OCI-LY1 (cell line): ENCODE data around the gene SKAP2.

Source experiments
- EZH2 ChIP-seq: fragments of 200-600 bp; sonication (generic), shearing (Covaris generic); IDR thresholded peaks from 2 replicates; pipeline ENCODE4 v1.8.0; 2017; ENCODE audit warnings: borderline replicate concordance, mixed run types, mild to moderate bottlenecking, antibody characterized with exemption, low read length, moderate library complexity, mixed read lengths
- TF ChIP-seq, protein P1 (sequence below): fragments of 200-600 bp; sonication (generic), shearing (Covaris generic); IDR thresholded peaks from 2 replicates; pipeline ENCODE4 v1.5.1; 2017; ENCODE audit warnings: mild to moderate bottlenecking, antibody characterized with exemption, low read length, moderate library complexity, mixed read lengths

GRCh38 chr7:26663874-26664273 lies 200.5 kb downstream of the SKAP2 start:
- TF ChIP-seq, protein P1, sequence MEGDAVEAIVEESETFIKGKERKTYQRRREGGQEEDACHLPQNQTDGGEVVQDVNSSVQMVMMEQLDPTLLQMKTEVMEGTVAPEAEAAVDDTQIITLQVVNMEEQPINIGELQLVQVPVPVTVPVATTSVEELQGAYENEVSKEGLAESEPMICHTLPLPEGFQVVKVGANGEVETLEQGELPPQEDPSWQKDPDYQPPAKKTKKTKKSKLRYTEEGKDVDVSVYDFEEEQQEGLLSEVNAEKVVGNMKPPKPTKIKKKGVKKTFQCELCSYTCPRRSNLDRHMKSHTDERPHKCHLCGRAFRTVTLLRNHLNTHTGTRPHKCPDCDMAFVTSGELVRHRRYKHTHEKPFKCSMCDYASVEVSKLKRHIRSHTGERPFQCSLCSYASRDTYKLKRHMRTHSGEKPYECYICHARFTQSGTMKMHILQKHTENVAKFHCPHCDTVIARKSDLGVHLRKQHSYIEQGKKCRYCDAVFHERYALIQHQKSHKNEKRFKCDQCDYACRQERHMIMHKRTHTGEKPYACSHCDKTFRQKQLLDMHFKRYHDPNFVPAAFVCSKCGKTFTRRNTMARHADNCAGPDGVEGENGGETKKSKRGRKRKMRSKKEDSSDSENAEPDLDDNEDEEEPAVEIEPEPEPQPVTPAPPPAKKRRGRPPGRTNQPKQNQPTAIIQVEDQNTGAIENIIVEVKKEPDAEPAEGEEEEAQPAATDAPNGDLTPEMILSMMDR, result no peak
- TF ChIP-seq EZH2, result no peak
